ES-I3 (cell line): Measurements from ENCODE around the gene RNU5B-1.

Experiments used
- H3K36me3 ChIP-seq: 2 replicates; pipeline ENCODE4 v1.6.1; 2013; ENCODE audit warnings: mild to moderate bottlenecking, low read length, control low read depth, moderate library complexity; ENCODE audit not compliant: insufficient read depth
- H3K4me1 ChIP-seq: 2 replicates; pipeline ENCODE4 v1.6.1; 2013; ENCODE audit warnings: mild to moderate bottlenecking, control low read depth, low read length; ENCODE audit not compliant: insufficient read depth
- H3K9ac ChIP-seq: 2 replicates; pipeline ENCODE4 v1.6.1; 2013; ENCODE audit warnings: low read depth, mild to moderate bottlenecking, low read length, moderate library complexity
- H3K9me3 ChIP-seq: 2 replicates; pipeline ENCODE4 v1.6.1; 2013; ENCODE audit warnings: mild to moderate bottlenecking, low read length, moderate library complexity; ENCODE audit not compliant: control insufficient read depth, insufficient read depth

Gene RNU5B-1

DNA sequence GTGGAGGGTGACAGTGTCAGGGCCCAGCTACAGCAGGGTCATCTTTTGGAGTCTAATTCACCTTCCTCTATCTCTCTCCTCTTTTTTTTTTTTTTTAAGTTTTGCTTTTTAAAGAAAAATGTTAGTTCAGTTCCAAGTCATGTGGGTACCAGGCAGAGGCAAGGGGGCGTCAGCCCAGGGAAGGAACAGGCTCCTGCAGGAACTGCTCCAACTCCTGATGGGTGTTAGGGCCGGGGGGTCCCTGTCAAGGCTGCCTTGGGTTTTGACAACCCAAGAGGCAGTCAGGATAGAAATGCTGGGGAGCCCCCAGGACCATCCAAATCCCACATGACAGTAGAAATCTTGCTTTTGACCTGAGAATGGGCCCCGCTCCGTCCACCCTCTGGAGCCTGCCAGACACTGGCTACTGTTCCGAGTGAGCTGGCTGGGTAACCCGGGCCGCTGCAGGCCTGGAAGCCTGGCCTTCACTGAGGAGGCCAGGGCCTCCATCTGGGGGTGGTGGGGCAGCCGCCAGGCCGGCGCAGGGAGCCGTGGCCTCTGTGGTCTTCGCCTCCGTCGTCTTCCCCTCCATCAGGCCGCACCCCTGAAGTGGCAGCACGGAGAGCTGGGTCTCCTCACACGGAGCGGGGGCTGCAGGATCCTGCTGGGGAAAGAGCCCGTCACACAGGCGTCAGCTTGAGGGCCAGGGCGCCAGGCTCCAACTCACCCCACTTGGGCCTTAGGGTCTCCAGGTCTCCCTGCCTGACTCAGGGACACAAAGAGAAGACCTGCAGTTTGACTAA lies 24.2 kb downstream of the RNU5B-1 start:
- no peaks in the 10 kb centered on the region for H3K9me3 ChIP-seq
- H3K36me3 ChIP-seq = no peaks in the 10 kb centered on the region
- peaks cover 12% of the 10 kb centered on the region; the same call in 1 of the 2 replicates for H3K4me1 ChIP-seq
- H3K9ac ChIP-seq = no peak overlapping the region

DNA sequence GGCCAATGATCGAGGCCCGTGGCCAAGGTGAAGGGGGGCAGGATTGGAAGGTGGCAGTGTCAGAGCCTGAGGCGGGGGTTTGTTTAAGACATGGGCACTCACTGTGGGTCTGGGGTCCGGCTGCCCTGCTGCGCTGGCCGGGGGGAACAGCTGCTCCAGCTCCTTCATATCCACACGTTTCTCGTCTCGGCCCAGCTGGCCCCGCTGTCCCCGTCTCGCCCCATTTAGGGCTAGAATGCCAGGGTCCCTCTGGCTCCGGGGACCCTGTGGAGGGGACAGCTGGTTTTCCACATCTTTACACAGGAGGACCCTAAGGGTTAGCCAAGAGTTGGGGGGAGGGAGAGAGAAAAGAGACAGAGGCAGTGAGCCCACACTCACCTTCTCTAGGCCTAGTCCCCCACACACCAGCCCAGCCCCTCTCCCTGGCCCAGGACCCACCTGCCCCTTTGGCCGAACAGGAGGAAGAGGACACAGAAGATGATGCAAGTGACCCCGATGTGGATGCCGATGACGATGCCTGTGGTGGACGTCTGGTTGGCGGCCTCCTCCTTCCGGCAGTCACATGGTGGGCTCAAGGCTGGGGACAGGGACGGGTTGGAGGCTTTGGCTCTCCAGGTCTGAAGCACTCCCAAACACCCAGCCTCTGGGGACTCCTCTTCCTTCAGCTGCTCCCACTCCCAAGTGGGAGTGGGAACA lies 25.0 kb downstream of the RNU5B-1 start:
- H3K4me1 ChIP-seq = peaks cover 19% of the 10 kb centered on the region; the same call in 1 of the 2 replicates
- H3K36me3 ChIP-seq = no peaks in the 10 kb centered on the region
- no peak overlapping the region for H3K9ac ChIP-seq
- no peaks in the 10 kb centered on the region for H3K9me3 ChIP-seq

DNA sequence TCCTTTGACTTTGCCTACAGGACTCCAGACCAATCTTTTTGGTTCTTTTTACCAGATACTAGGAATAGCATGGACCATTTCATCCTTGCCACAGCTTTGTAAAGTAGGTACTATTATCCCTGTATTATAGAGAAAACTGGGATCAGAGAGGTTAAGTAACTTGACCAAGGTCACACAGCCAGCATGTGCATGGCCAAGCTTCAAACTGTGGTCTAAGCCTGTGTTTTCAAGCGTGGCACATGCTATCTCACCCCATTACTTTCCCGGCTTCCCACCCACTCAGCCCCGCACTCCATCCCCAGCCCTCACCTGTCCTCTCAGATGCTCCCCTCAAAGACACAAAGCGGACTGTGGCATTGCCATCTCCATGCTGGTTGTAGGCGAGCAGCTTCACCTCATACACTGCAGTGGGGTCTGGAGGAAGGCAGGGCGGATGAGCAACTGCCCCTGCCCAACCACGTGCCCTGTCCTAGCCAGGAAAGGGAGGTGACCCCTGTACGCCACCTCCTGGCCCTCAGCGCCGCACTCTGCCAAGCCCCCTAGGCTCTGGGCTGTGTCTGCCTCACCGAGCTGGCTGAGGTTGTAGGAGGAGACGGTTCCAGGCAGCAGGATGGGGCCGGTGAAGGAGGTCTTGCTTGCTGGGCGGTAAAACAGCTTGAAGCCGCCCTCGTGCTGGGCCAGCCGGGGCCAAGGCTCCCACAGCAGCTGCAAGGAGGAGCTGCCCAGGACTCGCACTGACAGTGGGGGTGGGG lies 25.7 kb downstream of the RNU5B-1 start:
- H3K9ac ChIP-seq = no peak overlapping the region
- H3K9me3 ChIP-seq = no peaks in the 10 kb centered on the region
- no peaks in the 10 kb centered on the region for H3K36me3 ChIP-seq
- peaks cover 26% of the 10 kb centered on the region; the same call in 1 of the 2 replicates for H3K4me1 ChIP-seq

DNA sequence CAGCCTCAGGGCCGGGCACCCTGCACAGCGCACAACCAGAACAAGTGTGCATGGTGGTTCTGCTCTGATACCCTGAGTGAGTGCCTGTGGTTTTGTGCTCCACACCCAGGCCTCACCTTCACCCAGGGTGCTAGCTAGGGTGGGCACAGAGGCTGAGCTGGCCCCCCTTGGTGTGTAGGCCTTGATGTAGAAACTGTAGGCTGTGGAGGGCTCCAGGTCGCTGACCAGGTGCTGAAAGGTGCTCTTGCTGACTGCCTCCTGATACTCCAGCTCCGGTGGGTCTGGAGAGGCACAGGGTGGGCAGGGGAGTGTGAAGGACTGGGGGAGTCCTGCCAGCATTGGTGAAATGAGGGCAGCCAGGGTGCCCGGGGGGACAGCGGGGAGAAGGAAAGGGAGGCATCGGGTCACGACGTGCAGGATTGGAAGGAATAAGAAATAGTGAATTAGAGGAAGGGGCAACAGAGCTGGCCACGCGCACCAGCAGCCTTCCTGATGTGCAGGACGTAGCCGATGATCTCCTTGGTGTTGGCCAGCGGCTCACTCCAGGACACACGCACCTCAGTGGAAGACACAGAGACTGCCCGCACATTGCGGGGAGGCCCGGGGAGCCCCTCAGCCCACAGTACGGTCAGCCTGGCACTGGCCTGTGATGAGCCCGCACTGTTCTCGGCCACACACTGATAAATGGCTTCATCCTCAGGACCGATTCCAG lies 26.6 kb downstream of the RNU5B-1 start:
- Histone ChIP-seq H3K9ac (no peak overlapping the region), H3K4me1 (peaks cover 26% of the 10 kb centered on the region; the same call in 1 of the 2 replicates), H3K9me3 (no peaks in the 10 kb centered on the region), H3K36me3 (no peaks in the 10 kb centered on the region)

DNA sequence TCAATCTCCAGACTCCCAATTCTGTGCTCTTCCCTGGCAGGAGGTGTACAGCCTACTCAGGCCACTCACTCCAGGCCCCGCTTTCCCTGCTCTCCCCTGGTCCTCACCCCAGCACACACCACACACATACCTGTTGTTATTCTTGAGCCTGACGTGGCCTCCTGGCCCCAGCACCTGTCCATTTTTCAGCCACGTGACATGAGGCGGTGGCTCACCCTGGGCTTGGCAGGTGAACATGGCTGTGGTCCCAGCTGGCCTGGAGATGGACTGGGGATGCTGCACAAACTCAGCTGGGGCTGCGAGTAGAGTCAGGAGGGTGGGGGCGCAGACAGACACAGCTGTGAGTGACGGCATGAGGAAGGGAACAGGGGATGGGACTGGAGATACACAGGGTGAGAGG lies 27.3 kb downstream of the RNU5B-1 start:
- Histone ChIP-seq H3K4me1 (peaks cover 29% of the 10 kb centered on the region), H3K36me3 (no peaks in the 10 kb centered on the region), H3K9me3 (no peaks in the 10 kb centered on the region), H3K9ac (no peak overlapping the region)

GRCh38 chr15:65332391-65333147 lies 28.1 kb downstream of the RNU5B-1 start:
- Histone ChIP-seq H3K9me3 (no peaks in the 10 kb centered on the region), H3K36me3 (no peaks in the 10 kb centered on the region), H3K4me1 (peaks cover 34% of the 10 kb centered on the region), H3K9ac (no peak overlapping the region)

DNA sequence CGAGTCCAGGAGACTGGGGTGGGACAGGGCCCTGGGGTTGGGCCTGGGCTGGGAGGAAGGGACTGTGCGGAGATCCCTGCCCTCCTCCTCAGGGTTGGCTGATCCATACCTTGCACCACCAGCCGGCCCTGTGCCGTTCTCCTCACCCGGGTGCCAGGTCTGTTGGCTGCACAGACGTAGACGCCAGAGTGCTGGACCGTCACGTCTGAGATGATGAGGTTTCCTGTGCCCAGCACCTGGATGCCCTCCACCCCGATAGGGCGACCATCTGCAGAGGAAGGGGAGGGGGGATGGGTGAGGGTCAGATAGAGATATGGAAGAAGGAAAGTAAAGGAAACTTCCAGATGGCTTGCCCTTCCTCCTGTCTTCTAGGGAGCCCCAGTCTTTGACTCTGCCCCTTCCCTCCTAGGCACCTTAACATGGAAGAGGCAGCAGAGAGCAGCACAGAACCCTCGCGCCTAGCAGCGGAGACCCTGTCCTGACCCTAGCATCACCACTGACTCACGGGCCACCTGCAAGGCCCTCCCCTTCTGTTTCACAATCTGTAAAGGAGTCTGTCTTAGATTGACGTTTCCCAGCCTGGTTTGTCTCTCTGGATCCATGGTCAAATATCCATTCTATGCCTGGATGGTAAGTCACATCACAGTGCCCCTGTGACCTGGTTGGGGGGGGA lies 28.8 kb downstream of the RNU5B-1 start:
- H3K36me3 ChIP-seq = no peaks in the 10 kb centered on the region
- H3K4me1 ChIP-seq = peaks cover 40% of the 10 kb centered on the region
- no peak overlapping the region for H3K9ac ChIP-seq
- no peaks in the 10 kb centered on the region for H3K9me3 ChIP-seq

GRCh38 chr15:65333856-65334255 lies 29.4 kb downstream of the RNU5B-1 start:
- no peaks in the 10 kb centered on the region for H3K36me3 ChIP-seq
- H3K4me1 ChIP-seq = peaks cover 41% of the 10 kb centered on the region
- no peak overlapping the region for H3K9ac ChIP-seq
- no peaks in the 10 kb centered on the region for H3K9me3 ChIP-seq

DNA sequence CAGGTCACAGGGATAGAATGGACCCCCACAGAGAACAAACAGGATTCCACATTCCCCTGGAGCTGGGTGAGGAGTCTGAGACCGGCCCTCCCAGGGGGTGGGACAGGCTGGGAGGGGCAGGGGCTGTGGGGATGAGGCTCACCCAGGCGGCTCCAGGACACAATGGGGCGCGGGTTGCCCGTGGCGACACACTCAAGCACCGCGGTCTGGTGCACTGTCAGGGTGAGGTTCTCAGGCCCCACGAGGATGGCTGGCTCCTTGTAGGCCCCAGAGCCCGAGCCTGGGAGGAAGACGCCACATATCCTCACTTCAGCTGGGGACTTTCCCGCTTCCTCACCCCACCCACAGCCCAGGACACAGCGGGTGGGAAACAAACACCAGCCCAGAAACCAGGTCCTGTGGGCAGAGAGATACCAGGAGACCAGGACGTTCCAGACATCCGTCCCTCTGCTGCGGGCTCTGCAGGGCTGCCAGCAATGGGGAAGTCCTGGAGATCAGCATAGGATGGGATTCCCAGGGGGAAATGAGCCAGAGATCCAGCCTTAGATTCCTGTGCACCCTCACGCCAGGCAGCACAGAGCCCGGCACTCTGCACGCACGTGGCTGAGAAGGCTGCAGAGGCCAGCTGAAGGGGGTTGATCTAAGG lies 30.2 kb downstream of the RNU5B-1 start:
- no peaks in the 10 kb centered on the region for H3K36me3 ChIP-seq
- peaks cover 46% of the 10 kb centered on the region for H3K4me1 ChIP-seq
- no peaks in the 10 kb centered on the region for H3K9me3 ChIP-seq
- no peak overlapping the region for H3K9ac ChIP-seq

- no peaks in the 10 kb centered on the region for H3K36me3 ChIP-seq
- H3K9ac ChIP-seq = no peak overlapping the region
- H3K4me1 ChIP-seq = peaks cover 53% of the 10 kb centered on the region
- no peaks in the 10 kb centered on the region for H3K9me3 ChIP-seq
These were observed 31.0 kb downstream of the RNU5B-1 start for GRCh38 chr15:65335278-65336055.

GRCh38 chr15:65336493-65337435 lies 32.3 kb downstream of the RNU5B-1 start:
- H3K9ac ChIP-seq = no peak overlapping the region
- H3K36me3 ChIP-seq = no peaks in the 10 kb centered on the region
- H3K9me3 ChIP-seq = no peaks in the 10 kb centered on the region
- H3K4me1 ChIP-seq = peaks cover 53% of the 10 kb centered on the region
